GM12878 (cell line): ENCODE data around the gene KHK.

Experiments
- CHD4 ChIP-seq: fragments of 200-600 bp; sonication (generic); IDR thresholded peaks from 2 replicates; pipeline ENCODE4 v1.6.1; 2016; ENCODE audit warnings: mild to moderate bottlenecking
- EZH2 ChIP-seq: IDR thresholded peaks from 2 replicates; pipeline ENCODE4 v1.6.1; 2012; ENCODE audit warnings: low read depth, mild to moderate bottlenecking, control low read depth, inconsistent platforms, low read length, borderline replicate concordance; ENCODE audit not compliant: control insufficient read depth
- KDM1A ChIP-seq: fragments of 200-600 bp; sonication (generic); IDR thresholded peaks from 2 replicates; pipeline ENCODE4 v1.6.1; 2016; ENCODE audit warnings: borderline replicate concordance
- MXI1 ChIP-seq: fragments of 150-350 bp; IDR thresholded peaks from 2 replicates; pipeline ENCODE4 v1.6.1; 2011; ENCODE audit warnings: low read depth, mild to moderate bottlenecking, inconsistent platforms, low read length, improper control_type of control experiment
- POLR2A ChIP-seq: IDR thresholded peaks from 2 replicates; pipeline ENCODE4 v1.6.1; 2011; ENCODE audit warnings: low read depth, mild to moderate bottlenecking, low read length
- POLR2AphosphoS2 ChIP-seq: IDR thresholded peaks from 2 replicates; pipeline ENCODE4 v1.6.1; 2011; ENCODE audit warnings: low read depth, mild to moderate bottlenecking, low read length, improper control_type of control experiment, moderate library complexity
- RFX5 ChIP-seq: IDR thresholded peaks from 2 replicates; pipeline ENCODE4 v1.6.1; 2011; ENCODE audit warnings: low read depth, low read length, improper control_type of control experiment
- TBL1XR1 ChIP-seq: IDR thresholded peaks from 2 replicates; pipeline ENCODE4 v1.6.1; 2012; ENCODE audit warnings: low read depth, low read length, improper control_type of control experiment
- ZNF217 ChIP-seq: fragments of 450-650 bp; IDR thresholded peaks from 2 replicates; pipeline ENCODE4 v1.6.1; 2017; ENCODE audit warnings: antibody characterized with exemption, mild to moderate bottlenecking
- TF ChIP-seq, protein P1 (sequence below), 3 experiments: IDR thresholded peaks in 2 of 3; conservative IDR thresholded peaks in 1 of 3; 2 replicates each; pipeline ENCODE4 v1.5.1; 2011; ENCODE audit warnings: low read depth in 3 of 3, low read length in 3 of 3, mild to moderate bottlenecking in 3 of 3, control low read depth in 2 of 3, moderate library complexity in 2 of 3, inconsistent platforms in 1 of 3, mixed read lengths in 1 of 3; ENCODE audit not compliant: control insufficient read depth in 2 of 3, insufficient read depth in 1 of 3; ENCODE audit errors: extremely low read depth in 1 of 3
- TF ChIP-seq, protein P2 (sequence below): fragments of 450-650 bp; formaldehyde crosslinking; IDR thresholded peaks from 2 replicates; pipeline ENCODE4 v1.4.0; 2022; ENCODE audit warnings: mild to moderate bottlenecking, moderate library complexity
- TF ChIP-seq, protein P3 (sequence below): fragments of 450-650 bp; IDR thresholded peaks from 2 replicates; pipeline ENCODE4 v1.6.1; 2016; ENCODE audit warnings: mild to moderate bottlenecking
- TF ChIP-seq, protein P4 (sequence below): IDR thresholded peaks from 2 replicates; pipeline ENCODE4 v1.6.1; 2012; ENCODE audit warnings: mild to moderate bottlenecking, low read depth, low read length

DNA sequence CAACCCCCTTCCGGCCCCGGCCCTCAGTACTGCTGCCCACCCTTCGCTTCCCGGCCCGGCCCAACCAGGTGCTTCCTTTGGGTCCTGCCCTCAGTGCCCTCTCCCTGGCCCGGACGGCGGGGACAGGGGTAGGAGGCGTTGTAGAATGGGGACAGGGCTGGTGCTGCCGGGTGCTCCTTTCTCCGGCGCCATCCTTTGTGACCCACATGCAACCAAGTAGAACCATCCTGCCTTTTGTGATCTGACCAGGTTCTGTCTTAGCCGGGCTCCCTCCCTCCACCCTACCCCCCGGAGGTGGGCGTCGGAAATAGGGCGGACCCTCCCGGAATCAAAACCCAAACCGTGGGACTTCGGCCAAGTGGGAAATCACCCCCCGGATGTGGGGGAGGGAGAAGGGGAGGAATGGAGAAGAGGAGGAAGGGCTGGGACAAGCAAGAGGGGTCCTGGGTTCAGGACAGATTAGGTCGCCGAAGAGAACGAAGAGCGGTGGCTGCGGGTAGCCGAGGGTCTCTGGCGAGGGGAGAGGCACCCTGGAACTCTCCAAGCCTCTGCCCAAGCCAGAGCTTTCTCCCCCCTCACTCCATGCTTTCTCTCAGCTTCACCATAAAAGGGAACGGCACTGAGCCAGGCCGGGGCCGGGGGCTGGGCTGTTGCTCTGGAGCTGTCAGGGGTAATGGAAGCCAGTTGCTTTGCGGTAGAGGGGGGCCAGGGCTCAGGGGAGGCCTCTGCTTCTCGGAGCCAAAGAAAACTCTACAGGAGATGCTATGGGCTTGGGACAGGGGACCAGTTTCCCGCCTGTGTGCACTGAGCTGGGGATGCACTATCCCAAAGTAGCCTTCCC lies 14.4 kb upstream of the KHK start:
- TF ChIP-seq, protein P1, sequence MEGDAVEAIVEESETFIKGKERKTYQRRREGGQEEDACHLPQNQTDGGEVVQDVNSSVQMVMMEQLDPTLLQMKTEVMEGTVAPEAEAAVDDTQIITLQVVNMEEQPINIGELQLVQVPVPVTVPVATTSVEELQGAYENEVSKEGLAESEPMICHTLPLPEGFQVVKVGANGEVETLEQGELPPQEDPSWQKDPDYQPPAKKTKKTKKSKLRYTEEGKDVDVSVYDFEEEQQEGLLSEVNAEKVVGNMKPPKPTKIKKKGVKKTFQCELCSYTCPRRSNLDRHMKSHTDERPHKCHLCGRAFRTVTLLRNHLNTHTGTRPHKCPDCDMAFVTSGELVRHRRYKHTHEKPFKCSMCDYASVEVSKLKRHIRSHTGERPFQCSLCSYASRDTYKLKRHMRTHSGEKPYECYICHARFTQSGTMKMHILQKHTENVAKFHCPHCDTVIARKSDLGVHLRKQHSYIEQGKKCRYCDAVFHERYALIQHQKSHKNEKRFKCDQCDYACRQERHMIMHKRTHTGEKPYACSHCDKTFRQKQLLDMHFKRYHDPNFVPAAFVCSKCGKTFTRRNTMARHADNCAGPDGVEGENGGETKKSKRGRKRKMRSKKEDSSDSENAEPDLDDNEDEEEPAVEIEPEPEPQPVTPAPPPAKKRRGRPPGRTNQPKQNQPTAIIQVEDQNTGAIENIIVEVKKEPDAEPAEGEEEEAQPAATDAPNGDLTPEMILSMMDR (IDR thresholded peaks at IDR 0.05 in 2 of 3, conservative IDR thresholded peaks at IDR 0.05 in 1 of 3; ENCODE audit: control insufficient read depth in 2 of 3, extremely low read depth in 1 of 3, insufficient read depth in 1 of 3, low read depth in 3 of 3, low read length in 3 of 3), result no peak
- TF ChIP-seq ZNF217 (no peak), EZH2 (no peak), TBL1XR1 (no peak), POLR2A (no peak), CHD4 (no peak), MXI1 (no peak), POLR2AphosphoS2 (no peak), RFX5 (no peak), KDM1A (no peak)
- TF ChIP-seq, protein P2, sequence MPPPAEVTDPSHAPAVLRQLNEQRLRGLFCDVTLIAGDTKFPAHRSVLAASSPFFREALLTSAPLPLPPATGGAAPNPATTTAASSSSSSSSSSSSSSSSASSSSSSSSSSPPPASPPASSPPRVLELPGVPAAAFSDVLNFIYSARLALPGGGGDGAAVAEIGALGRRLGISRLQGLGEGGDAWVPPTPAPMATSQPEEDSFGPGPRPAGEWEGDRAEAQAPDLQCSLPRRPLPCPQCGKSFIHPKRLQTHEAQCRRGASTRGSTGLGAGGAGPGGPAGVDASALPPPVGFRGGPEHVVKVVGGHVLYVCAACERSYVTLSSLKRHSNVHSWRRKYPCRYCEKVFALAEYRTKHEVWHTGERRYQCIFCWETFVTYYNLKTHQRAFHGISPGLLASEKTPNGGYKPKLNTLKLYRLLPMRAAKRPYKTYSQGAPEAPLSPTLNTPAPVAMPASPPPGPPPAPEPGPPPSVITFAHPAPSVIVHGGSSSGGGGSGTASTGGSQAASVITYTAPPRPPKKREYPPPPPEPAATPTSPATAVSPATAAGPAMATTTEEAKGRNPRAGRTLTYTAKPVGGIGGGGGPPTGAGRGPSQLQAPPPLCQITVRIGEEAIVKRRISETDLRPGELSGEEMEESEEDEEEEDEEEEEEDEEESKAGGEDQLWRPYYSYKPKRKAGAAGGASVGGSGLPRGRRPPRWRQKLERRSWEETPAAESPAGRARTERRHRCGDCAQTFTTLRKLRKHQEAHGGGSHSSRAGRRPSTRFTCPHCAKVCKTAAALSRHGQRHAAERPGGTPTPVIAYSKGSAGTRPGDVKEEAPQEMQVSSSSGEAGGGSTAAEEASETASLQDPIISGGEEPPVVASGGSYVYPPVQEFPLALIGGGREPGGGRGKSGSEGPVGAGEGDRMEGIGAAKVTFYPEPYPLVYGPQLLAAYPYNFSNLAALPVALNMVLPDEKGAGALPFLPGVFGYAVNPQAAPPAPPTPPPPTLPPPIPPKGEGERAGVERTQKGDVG (CRISPR knock-in tag), result no peak
- TF ChIP-seq, protein P3, sequence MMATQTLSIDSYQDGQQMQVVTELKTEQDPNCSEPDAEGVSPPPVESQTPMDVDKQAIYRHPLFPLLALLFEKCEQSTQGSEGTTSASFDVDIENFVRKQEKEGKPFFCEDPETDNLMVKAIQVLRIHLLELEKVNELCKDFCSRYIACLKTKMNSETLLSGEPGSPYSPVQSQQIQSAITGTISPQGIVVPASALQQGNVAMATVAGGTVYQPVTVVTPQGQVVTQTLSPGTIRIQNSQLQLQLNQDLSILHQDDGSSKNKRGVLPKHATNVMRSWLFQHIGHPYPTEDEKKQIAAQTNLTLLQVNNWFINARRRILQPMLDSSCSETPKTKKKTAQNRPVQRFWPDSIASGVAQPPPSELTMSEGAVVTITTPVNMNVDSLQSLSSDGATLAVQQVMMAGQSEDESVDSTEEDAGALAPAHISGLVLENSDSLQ, result no peak
- TF ChIP-seq, protein P4, sequence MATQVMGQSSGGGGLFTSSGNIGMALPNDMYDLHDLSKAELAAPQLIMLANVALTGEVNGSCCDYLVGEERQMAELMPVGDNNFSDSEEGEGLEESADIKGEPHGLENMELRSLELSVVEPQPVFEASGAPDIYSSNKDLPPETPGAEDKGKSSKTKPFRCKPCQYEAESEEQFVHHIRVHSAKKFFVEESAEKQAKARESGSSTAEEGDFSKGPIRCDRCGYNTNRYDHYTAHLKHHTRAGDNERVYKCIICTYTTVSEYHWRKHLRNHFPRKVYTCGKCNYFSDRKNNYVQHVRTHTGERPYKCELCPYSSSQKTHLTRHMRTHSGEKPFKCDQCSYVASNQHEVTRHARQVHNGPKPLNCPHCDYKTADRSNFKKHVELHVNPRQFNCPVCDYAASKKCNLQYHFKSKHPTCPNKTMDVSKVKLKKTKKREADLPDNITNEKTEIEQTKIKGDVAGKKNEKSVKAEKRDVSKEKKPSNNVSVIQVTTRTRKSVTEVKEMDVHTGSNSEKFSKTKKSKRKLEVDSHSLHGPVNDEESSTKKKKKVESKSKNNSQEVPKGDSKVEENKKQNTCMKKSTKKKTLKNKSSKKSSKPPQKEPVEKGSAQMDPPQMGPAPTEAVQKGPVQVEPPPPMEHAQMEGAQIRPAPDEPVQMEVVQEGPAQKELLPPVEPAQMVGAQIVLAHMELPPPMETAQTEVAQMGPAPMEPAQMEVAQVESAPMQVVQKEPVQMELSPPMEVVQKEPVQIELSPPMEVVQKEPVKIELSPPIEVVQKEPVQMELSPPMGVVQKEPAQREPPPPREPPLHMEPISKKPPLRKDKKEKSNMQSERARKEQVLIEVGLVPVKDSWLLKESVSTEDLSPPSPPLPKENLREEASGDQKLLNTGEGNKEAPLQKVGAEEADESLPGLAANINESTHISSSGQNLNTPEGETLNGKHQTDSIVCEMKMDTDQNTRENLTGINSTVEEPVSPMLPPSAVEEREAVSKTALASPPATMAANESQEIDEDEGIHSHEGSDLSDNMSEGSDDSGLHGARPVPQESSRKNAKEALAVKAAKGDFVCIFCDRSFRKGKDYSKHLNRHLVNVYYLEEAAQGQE, result no peak
